Fibroblast of villous mesenchyme (primary cell): ENCODE measurements around the gene CATSPER1. TPM values are rescaled to one million over a fixed set of nuclear protein-coding genes. Genes with fewer than 3 reads are reported as not detected.
"Not testable (repeated sequence)": the region's sequence is repeated elsewhere in the genome, so short reads cannot be mapped to it uniquely, and the experiment has no call there.

Experiments used
- DNase-seq: peaks from one replicate; pipeline ENCODE4 v3.0.0-alpha.2; 2010; ENCODE audit warnings: low read depth
- H3K4me3 ChIP-seq: 2 replicates; pipeline ENCODE4 v1.5.1; 2011; ENCODE audit warnings: low read depth, mild to moderate bottlenecking, low read length
- total RNA-seq: library from RNA; depleted of rRNA; stranded (reverse); fragments of >200 nt; gene quantifications from 2 replicates; pipeline ENCODE4 v1.2.3, GENCODE V29; 2012
- TF ChIP-seq, protein P1 (sequence below): IDR thresholded peaks from 2 replicates; pipeline ENCODE4 v1.5.1; 2012; ENCODE audit warnings: low read depth, mild to moderate bottlenecking, low read length; ENCODE audit not compliant: insufficient read depth

CATSPER1 gene
- total RNA-seq, 1 donor, result 0.43 TPM

DNA sequence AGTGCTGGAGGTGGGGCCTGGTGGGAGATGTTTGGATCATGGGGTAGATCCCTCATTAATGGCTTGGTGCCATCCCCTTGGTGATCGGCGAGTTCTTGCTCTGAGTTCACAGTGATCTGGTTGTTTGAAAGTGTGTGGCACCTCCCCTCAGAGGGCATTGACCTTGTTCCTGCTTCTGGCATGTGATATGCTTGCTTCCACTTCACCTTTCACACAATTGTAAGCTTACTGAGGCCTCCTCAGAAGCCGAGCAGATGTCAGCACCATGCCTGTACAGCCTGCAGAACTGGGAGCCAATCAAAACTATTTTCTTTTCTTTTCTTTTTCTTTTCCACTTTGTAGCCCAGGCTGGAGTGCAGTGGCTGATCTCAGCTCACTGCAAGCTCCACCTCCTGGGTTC is 11.0 kb upstream of the CATSPER1 start:
- DNase-seq, result no peak
- no peak overlapping the region for H3K4me3 ChIP-seq
- TF ChIP-seq, protein P1, sequence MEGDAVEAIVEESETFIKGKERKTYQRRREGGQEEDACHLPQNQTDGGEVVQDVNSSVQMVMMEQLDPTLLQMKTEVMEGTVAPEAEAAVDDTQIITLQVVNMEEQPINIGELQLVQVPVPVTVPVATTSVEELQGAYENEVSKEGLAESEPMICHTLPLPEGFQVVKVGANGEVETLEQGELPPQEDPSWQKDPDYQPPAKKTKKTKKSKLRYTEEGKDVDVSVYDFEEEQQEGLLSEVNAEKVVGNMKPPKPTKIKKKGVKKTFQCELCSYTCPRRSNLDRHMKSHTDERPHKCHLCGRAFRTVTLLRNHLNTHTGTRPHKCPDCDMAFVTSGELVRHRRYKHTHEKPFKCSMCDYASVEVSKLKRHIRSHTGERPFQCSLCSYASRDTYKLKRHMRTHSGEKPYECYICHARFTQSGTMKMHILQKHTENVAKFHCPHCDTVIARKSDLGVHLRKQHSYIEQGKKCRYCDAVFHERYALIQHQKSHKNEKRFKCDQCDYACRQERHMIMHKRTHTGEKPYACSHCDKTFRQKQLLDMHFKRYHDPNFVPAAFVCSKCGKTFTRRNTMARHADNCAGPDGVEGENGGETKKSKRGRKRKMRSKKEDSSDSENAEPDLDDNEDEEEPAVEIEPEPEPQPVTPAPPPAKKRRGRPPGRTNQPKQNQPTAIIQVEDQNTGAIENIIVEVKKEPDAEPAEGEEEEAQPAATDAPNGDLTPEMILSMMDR, result no peak

DNA sequence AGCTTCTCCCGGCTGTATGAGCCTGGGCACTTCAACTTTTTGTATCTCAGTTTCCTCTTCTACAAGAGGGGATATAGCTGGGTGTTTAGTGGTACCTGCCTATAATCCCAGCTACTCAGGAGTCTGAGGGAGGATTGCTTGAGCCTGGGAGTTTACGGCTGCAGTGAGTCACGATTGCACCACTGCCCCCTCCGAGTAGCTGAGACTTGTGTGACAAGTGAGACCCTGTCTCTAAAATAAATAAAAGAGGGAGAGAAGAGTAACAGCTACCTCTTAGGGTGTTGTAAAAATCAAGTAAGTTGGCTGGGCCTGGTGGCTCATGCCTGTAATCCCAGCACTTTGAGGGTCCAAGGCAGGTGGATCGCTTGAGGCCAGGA is 10.0 kb upstream of the CATSPER1 start:
- DNase-seq, result no peak
- TF ChIP-seq, protein P1, result no peak
- no peak overlapping the region for H3K4me3 ChIP-seq

DNA sequence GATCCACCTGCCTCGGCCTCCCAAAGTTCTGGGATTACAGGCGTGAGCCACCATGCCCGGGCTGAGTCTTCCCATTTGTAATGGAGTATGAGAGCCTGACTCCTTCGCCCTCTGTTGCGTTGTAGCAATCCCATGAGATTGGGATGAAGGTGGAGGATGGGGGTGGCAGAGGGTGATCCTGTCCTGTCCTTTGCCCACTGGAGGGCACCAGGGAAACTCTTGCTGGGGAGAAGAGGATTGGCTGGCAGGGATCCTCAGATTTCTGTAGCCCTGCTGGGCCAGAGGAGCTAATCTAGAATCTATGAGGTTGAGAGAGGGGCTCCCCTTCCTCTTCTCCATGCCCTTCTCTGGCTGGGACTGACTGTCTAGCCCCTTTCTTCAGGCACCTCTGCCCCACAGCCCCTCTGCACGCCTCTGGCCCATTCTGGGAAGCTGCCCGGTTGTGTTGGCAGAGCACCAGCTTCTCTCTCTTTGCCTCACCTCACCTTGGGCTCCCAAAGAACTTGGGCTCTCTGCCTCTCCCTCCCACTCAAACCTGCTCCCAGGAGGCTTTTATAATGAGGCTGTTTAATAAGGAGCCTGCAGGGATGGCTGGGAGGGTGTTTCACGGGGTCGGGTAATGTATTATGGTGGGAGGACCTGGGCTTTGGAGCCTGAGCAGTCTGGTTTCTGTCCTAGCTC is 9.5 kb upstream of the CATSPER1 start:
- no peak for DNase-seq
- TF ChIP-seq, protein P1, result no peak
- H3K4me3 ChIP-seq, result no peak overlapping the region

DNA sequence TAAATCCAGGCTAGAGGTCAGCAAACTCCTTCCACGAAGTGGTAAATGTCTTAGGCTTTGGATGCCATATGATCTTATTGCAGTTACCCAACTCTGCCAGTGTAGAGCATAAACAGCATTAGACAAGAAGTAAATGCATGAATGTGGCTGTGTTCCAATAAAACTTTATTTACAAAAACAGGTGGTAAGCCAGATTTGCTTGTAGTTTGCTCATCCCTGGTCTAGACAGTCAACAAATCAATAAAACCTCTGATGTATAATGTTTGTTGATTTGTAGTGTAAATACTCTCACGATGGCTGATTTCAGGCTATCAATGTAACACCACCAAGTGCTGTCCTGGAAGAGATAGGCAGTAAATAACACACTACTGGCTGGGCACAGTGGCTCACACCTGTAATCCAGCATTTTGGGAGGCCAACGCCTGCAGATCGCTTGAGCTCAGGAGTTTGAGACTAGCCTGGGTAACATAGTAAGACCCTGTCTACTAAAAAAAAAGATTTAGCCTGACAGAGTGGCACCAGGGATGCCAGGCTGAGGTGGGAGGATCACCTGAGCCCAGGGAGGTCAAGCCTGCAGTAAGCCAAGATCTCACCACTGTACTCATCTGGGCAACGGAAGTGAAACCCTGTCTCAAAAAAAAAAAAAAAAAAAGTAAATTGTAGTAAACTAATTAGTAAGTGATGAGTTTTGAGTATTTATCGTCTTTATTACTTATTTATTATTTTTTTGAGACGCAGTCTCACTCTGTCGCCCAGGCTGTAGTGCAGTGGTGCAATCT is 6.9 kb upstream of the CATSPER1 start:
- TF ChIP-seq, protein P1, result no peak
- peak; percentile 24 for DNase-seq

DNA sequence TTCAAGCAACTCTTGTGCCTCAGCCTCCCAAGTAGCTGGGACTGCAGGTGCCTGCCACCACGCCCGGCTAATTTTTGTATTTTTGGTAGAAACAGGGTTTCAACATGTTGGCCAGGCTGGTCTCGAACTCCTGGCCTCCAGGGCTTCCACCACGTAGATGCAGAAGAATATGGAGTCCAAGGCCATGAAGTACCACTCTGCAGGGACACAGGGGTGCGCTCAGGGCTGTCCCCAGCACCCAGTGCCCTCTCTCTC is 3.2 kb downstream of the CATSPER1 start:
- not testable (repeated sequence) for DNase-seq, H3K4me3 ChIP-seq

More for the DNA sequence above, 6.9 kb upstream of the CATSPER1 start:
- no peak overlapping the region for H3K4me3 ChIP-seq

DNA sequence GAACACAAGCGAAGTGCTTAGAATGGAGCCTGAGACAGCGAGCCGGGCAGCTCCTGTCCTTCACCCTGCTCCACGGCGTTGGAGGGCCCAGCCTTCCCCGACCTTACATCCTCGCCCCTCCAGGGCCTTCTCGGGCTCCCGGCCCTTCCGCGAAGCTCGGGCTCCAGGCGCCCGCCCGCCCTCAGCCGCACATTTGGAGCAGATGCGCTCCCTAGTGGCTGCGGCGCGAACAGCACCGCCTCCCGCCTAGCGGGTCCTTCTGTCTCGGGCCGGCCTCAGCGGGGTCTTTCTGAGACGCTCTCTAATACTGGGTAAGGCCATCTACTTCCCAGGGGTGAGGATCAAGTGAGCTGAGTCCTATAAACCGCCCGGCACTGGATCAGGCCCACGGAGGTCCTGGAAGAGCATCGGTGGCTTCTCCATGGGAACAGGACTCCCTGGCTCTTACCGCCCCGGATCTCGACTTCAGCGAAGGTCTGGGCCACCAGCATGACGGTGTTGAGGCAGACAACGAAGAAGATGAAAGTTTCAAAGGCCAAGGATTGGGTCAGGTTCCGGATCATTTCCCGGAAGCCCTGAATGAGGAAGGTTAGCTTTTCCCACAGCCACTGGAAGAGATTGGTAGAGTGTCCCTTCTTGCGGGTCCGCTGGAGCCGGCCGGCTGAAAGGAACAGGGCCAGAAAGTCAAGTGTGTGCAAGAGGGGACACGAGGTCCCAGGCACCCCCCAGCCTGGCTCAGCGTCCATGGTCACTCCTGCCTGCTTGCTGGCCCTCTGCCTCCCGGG is 3.7 kb downstream of the CATSPER1 start:
- H3K4me3 ChIP-seq, result no peak overlapping the region
- TF ChIP-seq, protein P1, result peak; percentile 83
- peak; percentile 53 for DNase-seq
